Measurements from ENCODE around the gene IL1R2. TPM values are rescaled to one million over a fixed set of nuclear protein-coding genes. Genes with fewer than 3 reads are reported as not detected.

IL1R2 gene
- total and polyA plus RNA-seq, 2 of the 8 experiments (the other 6 are each of a cell fraction or from before 2014, with no cell fraction given): 0.06 TPM; not detected in 1

DNA sequence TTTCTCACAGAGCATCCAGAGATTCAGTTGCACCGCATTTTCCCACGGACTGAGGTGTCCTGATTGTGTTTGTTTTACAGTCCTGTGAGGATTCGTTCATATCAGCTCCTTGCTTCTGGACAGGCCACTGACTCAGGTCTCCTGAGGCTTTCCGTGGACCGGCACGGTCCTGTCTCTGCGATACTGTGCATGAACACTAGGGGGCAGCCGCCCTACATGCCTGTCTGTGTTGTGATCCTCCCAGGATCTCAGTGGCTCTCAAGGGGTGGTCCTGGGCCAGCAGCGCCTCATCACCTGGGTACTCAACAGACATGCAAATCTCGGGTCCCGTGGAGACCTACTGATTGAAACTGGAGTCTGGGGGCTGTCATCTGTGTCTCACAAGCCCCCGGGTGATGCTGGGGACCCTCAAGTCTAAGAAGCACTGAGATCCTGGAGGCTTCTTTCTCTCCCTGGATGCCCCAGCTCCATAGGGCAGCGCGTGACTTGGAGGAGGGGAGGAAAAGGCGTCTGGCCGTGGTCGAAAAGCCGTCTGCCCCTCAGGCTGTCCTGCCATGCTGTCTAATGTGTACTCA lies 28.9 kb downstream of the IL1R2 start:
- Histone ChIP-seq H3K23ac (ENCODE audit: insufficient read length) (no peak overlapping the region), H2AFZ (ENCODE audit: low read length) (peak overlapping the region; percentile 23; the same call in 1 of the 2 replicates), H4K91ac (replicated peaks; ENCODE audit: insufficient read length, low read length) (no peak overlapping the region), H3K4me3 (ENCODE audit: extremely low read depth in 1 of 4, insufficient read depth in 2 of 4, low read depth in 3 of 4, low read length in 4 of 4) (no peak overlapping the region), H3K23me2 (ENCODE audit: low read depth, low read length) (no peaks in the 10 kb centered on the region), H2BK120ac (replicated peaks; ENCODE audit: low read depth, low read length) (no peak overlapping the region), H3K4me2 (ENCODE audit: insufficient read depth in 1 of 2, low read depth in 2 of 2, low read length in 2 of 2) (no peak overlapping the region), H4K5ac (ENCODE audit: insufficient read length, low read depth, low read length) (no peak overlapping the region), H2AK5ac (ENCODE audit: low read depth, low read length) (no peak overlapping the region), H3K27me3 (replicated peaks in 1 of 4; ENCODE audit: control insufficient read depth in 3 of 4, extremely low read depth in 1 of 4, insufficient read depth in 3 of 4, low read length in 3 of 4) (no peaks in the 10 kb centered on the region), H3K14ac (ENCODE audit: insufficient read length) (no peak overlapping the region), H3K4ac (replicated peaks; ENCODE audit: insufficient read length, low read depth, low read length) (no peak overlapping the region), H3K9ac (replicated peaks in 1 of 4; ENCODE audit: extremely low read depth in 1 of 4, low read depth in 3 of 4, low read length in 3 of 4) (no peak overlapping the region), H3K36me3 (ENCODE audit: control insufficient read depth in 2 of 4, insufficient read depth in 4 of 4, low read length in 3 of 4) (no peaks in the 10 kb centered on the region), H3K4me1 (replicated peaks in 1 of 4; ENCODE audit: control insufficient read depth in 3 of 4, insufficient read depth in 4 of 4, low read length in 3 of 4) (peaks cover 0 to 3% (median 0%) of the 10 kb centered on the region in 4 experiments; a peak in 1 of 7 replicates), H2BK12ac (ENCODE audit: low read depth, low read length) (no peak overlapping the region), H3K27ac (ENCODE audit: low read depth, low read length) (no peak overlapping the region), H3K79me2 (ENCODE audit: control insufficient read depth in 1 of 2, insufficient read depth in 2 of 2, low read length in 2 of 2) (no peaks in the 10 kb centered on the region), H2BK20ac (ENCODE audit: low read length) (no peak overlapping the region), H2BK5ac (ENCODE audit: low read depth, low read length) (no peak overlapping the region), H2BK15ac (ENCODE audit: low read length) (no peak overlapping the region), H3K9me3 (ENCODE audit: insufficient read depth in 2 of 2, low read depth in 1 of 2, low read length in 1 of 2) (no peaks in the 10 kb centered on the region), H4K8ac (ENCODE audit: extremely low read depth, insufficient read depth, low read length) (no peak overlapping the region), H3K18ac (ENCODE audit: extremely low read depth, low read length) (0 out of 2 replicates have a peak overlapping the region, but pooled peaks have one; percentile 51), H4K20me1 (replicated peaks in 1 of 2; ENCODE audit: control insufficient read depth in 1 of 2, insufficient read depth in 2 of 2, low read length in 2 of 2) (no peaks in the 10 kb centered on the region), H3K79me1 (ENCODE audit: low read depth, low read length) (no peaks in the 10 kb centered on the region), H3K56ac (replicated peaks; ENCODE audit: insufficient read length, low read depth, low read length) (no peak overlapping the region)
- FAIRE-seq (peak; percentile 7), DNase-seq (ENCODE audit: low read depth in 1 of 2, low spot score in 2 of 2) (peak; percentile 64 to 94)
- TF ChIP-seq RAD21 (IDR thresholded peaks at IDR 0.05 in 1 of 2, conservative IDR thresholded peaks at IDR 0.05 in 1 of 2; ENCODE audit: low read depth in 2 of 2, low read length in 2 of 2) (peak; percentile 96 to 97), CBX5 (IDR thresholded peaks at IDR 0.05; ENCODE audit: low read depth, low read length) (no peak), KDM4A (IDR thresholded peaks at IDR 0.05; ENCODE audit: low read depth, low read length, severe bottlenecking) (no peak), GTF2F1 (IDR thresholded peaks at IDR 0.05; ENCODE audit: borderline replicate concordance, low read depth, low read length) (no peak), GABPA (IDR thresholded peaks at IDR 0.05; ENCODE audit: borderline replicate concordance, insufficient read depth, low read length) (no peak), CREB1 (IDR thresholded peaks at IDR 0.05) (0 out of 2 replicates have a peak, but pooled peaks have one; percentile 19), HDAC6 (IDR thresholded peaks at IDR 0.05; ENCODE audit: low read depth, low read length) (no peak)
- TF ChIP-seq, protein P1, sequence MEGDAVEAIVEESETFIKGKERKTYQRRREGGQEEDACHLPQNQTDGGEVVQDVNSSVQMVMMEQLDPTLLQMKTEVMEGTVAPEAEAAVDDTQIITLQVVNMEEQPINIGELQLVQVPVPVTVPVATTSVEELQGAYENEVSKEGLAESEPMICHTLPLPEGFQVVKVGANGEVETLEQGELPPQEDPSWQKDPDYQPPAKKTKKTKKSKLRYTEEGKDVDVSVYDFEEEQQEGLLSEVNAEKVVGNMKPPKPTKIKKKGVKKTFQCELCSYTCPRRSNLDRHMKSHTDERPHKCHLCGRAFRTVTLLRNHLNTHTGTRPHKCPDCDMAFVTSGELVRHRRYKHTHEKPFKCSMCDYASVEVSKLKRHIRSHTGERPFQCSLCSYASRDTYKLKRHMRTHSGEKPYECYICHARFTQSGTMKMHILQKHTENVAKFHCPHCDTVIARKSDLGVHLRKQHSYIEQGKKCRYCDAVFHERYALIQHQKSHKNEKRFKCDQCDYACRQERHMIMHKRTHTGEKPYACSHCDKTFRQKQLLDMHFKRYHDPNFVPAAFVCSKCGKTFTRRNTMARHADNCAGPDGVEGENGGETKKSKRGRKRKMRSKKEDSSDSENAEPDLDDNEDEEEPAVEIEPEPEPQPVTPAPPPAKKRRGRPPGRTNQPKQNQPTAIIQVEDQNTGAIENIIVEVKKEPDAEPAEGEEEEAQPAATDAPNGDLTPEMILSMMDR (IDR thresholded peaks at IDR 0.05; ENCODE audit: control extremely low read depth in 1 of 3, insufficient read depth in 1 of 3, low read depth in 1 of 3, low read length in 3 of 3): peak; percentile 92 to 98 (median 98)
- WGBS, 2 experiments (ENCODE audit: extremely low coverage in 1 of 2, insufficient coverage in 1 of 2, insufficient read length in 1 of 2, insufficient replicate concordance in 2 of 2, low coverage in 1 of 2, low lambda C conversion rate in 2 of 2, missing lambda C conversion rate in 1 of 2): 41% methylated on average over 18 of the region's 18 CpGs; no CpG with 5 or more reads in 1 of the 2 experiments
- POLR2A ChIA-PET (ENCODE audit: partially characterized antibody): no interaction called here
- CTCF ChIA-PET (ENCODE audit: partially characterized antibody): interaction anchor here (0.6 to 2.8 kb wide), 69 partner anchors 8 to 1489 kb away, joined by 3 to 48 read pairs (median 5); partner anchors contain the start of genes IL18R1 and IL1R1
